UCSD-AML1 (cell line): Measurements from ENCODE around the gene ADAMTS19.
"Not testable (repeated sequence)": the region's sequence is repeated elsewhere in the genome, so short reads cannot be mapped to it uniquely, and the experiment has no call there.

ENCODE experiments used
- DNase-seq: peaks from one replicate; lab custom pipeline; 2025; ENCODE audit not compliant: unreplicated experiment; lab: John Stamatoyannopoulos, UW

Gene ADAMTS19

DNA sequence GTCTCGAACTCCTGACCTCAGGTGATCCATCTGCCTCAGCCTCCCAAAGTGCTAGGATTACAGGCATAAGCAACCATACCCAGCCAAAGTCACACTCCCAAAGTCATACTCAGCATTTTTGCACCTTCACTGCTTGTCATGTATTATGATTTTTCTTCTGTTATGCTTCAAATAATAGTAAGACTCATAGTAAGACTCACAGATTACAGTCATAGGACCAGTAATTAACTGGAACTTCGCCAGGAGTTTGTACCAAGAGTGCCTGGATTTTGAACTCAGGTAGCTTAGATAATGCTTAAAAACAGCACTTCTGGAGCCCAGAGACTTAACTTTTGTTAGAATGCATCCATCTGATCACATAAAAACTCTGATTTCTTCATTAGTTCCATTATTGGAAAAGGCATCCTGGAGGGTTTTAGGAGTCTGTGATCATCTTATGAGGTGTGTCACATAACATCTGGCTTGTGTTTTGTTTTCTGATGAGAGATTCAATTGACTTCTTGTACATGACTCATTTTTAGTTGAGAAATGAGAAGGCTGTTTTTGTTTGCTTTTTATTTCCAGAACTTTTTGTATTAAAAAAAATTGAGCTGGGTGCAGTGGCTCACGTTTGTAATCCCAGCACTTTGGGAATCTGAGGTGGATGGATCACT lies 131.5 kb downstream of the ADAMTS19 start:
- DNase-seq = no peak

DNA sequence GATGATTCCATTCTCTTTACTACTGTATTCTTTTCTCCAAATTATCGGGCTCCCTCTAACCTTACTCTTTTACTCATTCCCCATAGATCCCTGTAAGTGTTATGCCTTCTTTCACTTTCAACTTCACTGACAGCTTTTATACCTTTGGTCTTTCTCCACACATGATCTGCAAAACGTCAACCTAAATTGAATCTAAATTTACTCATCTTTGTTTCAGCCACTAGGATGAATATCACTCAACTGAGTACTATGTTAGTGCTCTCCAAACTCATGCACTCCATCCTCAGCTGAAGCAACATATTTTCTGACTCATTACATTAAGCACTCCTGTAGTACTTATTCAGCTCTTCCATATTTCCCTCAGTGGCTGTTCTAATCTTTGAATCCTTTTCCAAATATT lies 133.4 kb downstream of the ADAMTS19 start:
- DNase-seq = no peak

DNA sequence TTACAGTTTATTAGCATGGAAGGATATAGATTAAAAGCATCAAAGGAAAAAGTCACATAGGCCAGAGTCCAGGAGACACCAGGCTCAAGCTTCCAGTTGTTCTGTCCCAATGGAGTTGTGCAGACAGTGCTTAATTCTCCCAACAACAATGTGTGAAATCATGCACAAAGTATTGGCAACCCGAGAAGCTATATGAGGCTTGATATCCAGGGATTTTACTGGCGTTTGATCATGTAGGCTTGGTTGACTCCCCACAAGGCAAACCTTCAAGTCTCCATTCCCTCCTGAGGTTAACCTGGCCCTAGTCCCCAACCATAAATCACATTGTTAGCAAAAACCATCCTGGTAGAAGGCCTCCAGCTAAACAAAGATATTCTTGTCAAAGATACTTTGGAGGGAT lies 141.5 kb downstream of the ADAMTS19 start:
- no peak for DNase-seq

DNA sequence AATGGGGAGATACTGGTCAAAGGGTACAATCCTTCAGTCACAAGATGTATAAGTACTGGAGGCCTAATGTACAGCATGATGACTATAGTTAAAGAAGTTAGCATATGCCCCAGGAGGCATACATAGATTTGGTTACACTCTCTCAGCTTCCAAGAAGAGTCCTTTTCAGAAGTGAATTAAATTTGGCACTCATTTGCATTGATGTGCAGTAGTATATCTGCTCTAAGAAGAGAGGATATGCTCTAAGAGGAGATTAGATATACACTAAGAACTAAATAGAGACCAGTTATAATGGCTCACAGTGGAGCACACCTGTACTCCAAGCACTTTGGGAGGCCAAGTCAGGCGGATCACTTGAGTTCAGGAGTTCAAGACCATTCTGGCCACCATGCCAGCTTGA lies 148.3 kb downstream of the ADAMTS19 start:
- peak; percentile 3 for DNase-seq

DNA sequence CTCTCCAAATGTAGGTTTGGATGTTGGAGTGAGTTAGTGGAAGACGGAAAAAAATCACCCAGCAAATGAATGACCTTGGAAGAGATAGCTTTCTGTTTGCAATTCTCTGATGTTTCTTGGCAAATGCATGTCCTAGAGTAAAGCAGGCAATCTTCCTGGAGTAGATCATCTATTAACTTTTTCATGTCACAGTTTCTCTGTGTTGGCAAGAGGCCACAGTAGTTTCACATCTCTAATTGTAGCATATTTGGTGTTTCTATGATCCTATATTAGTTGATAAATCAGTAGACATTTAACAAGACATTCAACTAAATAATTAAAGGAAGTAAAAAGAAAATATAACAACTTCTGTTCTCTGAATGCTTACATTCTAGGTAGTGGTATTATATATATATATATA lies 149.6 kb downstream of the ADAMTS19 start:
- DNase-seq = no peak

DNA sequence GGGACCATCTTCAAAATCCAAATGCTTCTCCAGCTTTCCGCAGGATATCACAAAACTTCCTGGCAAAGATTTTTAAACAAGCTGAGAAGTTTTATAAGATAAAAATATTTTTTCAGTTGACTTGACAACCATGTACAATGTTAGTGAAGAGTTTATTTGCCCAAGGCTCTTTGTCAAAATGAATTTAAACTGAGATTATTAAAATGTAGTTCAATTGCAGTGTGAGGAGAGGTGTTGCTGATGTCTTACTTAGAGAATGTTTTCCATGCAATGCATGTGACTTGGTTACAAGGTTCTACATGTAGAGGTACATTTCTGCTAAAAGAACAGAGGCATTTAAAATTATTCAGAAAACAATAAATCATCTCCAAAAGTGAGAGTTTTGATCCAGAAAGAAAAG lies 156.4 kb downstream of the ADAMTS19 start:
- DNase-seq = no peak

DNA sequence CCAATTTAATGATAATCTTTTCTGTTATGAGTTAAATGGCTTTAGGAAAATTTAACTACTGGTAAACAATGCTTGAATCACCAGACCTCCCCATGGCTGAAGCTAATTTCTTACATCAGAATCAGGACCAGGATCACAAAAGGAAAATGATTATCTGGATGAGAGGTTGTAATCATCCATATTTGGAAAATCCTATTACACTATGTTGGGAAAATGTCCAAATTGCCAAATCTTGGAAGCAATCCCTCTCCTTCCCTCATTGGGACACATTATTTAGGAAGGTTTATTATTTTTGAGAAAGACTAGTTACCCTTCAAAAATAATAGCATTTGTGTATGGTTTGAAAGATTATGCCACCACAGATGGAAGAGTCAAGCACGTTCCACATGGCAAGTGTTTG lies 157.1 kb downstream of the ADAMTS19 start:
- DNase-seq = no peak

DNA sequence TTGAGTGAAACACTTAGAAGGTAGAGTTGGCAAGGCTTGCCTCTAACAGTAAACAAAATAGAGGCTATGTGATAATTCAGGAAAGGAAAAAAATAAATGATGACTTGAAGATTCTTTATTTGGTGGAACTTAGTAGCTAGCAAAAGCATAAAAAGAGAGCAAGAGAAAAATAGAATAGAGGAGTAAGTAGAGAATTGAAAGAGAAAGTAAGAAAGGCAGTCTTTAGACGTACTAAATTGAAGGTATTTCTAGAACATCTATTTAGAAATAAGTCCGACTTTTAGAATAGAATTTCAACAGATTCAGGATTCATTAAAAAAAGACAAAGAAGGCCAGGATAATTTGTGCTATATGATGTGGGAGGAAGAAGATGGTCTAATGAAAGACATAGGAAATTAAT lies 159.7 kb downstream of the ADAMTS19 start:
- no peak for DNase-seq

DNA sequence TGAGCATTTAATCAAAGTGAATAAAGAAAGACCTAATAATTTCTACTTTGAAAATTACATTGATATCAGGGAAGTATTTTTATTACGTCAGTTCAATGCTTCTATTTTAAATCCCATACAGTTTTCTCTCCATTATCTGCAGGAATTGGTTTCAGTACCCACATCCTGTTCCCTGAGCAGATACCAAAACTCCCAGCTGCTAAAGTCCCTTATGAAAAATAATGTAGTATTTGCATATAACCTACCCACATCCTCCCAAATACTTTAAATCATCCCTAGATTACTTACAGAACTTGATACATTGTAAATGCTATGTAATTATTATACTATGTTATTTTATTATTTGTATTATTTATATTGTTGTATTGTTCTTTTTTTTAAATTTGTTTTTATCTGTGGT lies 162.4 kb downstream of the ADAMTS19 start:
- no peak for DNase-seq

DNA sequence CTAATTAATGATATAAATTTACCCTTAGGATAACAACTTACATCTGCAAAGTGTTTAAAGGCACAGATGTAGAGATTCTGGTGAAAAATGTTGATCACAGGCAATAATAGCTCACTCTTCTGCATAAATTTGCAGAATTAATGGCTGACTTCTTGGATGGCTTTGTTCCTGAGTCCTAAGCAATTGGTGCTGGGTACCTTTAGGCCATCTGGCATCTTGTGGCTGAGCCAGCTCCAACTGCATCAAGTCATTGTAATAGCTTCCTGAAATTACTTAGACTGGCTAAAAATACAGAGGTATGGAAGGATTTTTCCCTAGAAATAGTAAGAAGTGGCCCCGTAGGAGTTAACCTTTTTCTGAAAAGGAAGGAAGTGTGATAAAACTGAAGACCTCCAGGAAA lies 169.5 kb downstream of the ADAMTS19 start:
- DNase-seq = peak; percentile 10

DNA sequence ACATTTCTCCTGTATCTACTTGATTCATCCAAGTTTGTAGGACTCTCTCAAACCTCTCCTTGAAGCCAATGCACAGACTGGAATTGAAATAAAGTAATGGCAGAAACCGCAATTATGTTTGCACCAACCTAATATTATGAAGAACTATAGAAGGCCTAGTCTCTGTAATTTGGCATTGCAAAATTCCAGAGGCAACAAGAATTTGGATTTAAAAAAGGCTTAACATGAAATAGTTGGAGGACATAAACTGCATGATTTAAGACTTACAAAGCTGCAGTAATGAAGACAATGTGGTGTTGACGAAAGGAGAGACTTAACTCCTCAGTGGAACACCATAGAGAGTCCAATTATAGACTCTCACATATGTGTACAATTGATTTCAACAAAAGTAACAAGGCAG lies 170.0 kb downstream of the ADAMTS19 start:
- DNase-seq = no peak

DNA sequence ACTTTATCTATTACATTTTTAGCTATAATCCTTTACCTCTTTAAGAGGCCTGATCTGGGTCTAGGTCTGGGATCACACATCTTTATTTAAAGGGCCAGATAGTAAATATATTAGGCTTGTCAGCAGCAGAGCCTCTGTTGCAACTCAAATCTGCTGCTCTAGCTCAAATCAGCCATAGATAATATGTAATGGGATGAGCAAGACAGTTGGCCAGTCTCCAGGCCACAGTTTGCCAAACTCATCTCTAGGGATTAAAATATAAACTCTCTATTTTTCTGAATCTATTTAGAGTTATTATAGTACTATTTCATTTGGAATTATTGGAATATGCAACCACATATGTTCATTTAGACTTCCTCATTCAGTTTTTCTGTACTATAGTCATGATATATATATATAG lies 171.9 kb downstream of the ADAMTS19 start:
- DNase-seq = no peak

DNA sequence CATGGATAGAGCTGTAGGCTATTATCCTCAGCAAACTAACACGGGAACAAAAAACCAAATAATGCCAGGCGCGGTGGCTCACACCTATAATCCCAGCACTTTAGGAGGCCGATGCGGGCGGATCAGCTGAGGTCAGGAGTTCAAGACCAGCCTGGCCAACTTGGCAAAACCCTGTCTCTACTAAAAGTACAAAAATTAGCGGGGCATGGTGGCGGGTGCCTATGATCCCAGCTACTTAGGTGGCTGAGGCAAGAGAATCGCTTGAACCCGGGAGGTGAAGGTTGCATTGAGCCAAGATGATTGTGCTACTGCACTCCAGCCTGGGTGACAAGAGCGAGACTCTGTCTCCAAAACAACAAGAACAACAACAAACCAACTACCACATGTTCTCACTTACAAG lies 177.4 kb downstream of the ADAMTS19 start:
- not testable (repeated sequence) for DNase-seq

DNA sequence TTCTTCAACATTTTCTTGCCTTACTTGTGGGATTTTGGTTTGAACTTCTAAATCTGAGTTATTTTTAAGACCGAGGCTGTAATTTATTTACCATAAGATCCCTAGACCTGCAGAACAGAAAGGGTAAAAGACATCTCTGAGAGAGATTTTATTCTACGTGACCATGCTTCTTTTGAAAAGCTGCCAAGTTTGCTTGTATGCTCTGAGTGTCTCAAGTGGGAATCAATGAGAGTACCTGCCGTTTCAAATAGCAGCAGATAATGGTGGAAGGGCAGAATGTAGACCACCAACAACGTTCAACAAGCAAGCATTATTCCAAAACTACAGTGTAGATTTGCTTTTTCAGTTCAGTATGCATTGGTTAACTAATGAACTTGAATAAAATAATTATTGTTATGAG lies 179.2 kb downstream of the ADAMTS19 start:
- no peak for DNase-seq

DNA sequence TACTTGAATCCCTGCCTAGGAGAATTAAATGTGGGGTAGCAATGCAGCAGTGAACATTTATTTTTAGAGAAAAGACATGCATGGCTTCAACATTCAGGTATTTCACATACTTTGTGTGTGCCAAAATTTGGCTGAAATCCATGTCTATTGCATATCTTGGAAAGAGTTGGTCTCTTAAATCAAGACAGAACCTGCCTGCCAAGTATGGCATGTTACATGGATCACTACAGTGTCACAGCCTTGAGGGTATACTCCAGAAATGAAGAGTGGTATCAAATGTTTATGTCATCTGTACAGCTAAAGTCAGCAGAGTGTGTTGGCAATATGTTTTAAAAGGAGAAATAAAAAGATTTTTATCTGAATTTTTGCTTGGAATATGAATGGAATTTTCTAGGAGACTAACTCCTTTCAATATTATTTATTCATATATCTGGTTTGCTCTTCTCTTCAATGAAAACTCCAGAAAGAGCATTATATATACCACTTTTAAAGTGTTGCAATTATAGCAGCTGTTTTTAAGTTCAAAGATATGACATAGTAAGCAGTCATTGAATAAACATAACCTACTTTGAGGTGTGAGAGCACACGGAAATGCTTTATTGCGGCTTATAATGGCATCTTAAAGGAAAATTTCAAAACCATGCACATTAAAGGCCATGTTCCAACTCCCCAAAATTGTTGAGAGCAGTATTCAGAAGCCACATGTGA lies 192.4 kb downstream of the ADAMTS19 start:
- no peak for DNase-seq

DNA sequence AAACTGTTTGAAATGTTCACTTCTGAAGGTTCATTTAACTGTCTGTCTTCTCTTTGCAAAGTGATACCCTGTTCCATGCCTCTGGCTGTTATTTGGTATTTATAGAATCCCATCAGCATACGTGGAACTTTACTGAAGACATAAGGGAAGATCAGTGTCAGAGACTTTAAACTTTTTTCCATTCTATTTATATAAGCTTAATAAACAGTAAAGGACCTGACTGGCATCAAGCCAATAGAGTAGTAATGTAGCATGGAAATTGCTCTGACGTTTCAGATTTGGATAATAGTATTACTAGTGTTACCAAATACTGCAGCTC lies 192.9 kb downstream of the ADAMTS19 start:
- DNase-seq = no peak

DNA sequence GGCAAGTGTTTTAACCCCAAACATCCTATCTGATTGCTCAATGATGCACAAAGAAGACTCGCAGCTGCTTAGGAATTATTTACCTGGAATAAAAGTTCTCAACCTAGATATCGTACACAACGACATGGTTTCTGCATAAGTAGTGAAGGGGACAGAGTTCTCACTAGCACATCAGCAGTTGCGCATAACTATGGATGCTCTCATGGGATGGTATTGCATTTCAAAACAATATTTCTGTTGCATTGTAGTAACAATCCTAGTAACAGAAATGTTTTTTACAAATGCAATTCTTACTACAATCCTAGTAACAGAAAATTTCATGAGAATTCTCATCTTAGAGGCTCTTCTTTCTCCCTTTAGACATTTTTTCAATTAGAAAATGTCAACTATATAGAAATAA lies 193.3 kb downstream of the ADAMTS19 start:
- no peak for DNase-seq

DNA sequence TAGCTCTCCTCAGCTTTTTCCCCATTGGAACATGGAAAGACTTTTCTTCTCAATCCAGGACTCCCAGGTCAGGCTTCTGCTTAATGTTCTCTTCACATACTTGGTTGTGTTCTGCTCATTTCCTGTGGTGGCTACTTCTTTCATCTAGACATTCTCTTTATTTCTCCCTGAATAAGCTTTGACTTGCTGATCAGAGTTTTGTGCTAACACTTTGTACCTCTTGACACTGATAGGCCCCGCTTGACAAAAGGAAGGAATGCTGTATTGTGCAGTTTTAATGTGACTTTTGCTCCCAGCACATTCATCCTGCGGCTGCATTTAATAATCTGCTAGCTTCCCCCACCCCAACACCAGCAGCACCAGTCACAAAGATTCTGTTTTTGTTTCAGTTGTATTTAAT lies 196.9 kb downstream of the ADAMTS19 start:
- DNase-seq = no peak

DNA sequence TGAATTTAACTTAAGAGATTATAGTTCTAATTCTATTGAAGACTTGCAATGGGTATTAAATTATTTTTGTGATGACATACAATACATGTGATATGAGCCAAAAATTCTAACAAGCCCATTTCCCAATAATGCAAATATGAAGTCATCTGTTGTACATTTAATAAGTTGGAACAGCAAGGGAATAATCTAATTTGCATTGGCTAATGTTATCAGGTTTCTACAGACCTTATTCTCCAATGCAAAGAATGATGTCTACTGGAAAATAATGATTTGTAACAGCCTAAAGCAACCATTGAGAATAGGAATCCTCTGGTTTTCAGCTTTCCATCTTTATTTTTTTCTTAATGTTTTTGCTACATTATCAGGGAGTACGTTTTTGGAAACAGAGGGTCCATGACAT lies 198.7 kb downstream of the ADAMTS19 start:
- no peak for DNase-seq

DNA sequence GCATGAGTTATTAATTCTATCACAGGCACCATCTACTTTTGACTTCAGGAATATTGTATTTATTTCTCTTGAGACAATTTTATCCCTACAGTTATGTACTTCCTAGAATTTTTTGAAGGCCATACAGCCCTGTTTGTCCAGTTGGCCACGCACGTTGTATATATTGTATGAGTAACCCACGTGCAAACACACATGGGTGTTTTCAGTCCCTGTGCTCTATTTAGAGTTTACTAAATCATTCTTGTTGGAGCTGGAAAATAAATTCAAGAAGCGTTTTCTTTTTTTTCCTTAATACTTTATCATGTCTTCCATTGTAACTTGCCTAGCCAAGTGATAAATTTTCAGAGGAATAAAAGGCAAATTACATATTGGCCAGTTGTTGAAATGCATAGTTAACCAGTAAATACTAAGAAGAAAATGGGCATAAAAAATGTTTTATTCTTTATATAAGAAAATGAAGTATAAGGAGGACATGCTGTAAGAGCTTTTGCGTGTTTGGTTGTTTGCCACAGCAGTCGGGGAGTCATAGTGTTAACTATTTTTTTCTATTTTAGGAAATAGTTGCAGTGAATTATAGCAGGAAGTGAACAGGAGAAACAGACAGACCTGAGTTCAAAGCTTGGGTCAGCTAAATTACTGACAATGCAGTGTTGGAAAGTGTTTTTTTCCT lies 201.4 kb downstream of the ADAMTS19 start:
- no peak for DNase-seq

DNA sequence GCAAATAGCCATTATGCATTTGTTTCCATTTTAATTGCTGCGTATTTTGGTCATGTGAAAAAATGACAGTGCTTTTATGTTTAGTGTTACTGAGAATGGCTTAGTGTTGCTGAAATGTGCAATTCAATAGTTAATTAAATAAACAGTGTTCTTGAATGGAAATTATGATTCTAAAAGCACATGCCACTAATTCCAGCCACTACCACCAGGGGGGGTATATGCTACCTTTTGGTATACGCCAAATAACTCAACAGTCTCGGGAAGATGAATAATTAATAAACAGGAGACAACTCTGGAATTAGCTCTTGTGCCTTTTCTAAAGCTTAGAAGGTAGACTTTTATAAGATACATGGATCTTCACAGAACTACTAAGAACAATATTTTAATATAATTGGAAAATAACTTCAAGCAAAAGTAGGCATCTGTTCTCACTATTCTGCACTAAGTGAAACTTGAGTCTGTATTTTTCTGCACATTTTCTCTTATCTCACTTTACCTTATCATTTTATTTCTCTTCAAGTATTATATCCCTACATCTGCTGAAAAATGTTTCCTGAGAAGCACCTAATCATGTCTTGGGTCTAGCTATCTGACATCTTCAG lies 204.3 kb downstream of the ADAMTS19 start:
- DNase-seq = peak; percentile 6

DNA sequence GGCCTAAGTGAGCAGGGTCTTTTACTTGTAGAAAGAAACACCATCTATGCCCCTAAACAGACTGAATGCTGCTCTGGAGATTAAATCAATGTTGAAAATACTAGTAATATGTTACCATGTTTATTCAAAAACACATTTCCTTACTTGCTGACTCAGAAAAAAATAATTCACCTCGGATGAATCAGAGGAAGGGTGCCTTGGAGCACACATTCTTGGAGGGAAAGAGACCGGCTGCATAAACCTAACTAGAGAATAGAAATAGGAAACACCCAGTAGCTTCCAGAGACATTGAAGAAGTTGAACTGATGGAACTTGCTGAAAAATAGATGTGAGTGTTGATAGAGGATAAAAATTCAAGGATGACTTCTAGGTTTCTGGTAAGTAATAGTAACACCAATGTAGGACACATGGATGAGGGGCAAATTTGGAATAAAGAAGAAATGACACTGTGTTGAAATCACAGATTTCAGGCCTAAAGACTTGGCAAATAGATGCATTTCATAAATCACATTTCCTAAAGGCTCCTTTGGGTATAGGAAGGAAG lies 210.9 kb downstream of the ADAMTS19 start:
- no peak for DNase-seq
